ENCODE measurements around the gene CAPN11.

DNA sequence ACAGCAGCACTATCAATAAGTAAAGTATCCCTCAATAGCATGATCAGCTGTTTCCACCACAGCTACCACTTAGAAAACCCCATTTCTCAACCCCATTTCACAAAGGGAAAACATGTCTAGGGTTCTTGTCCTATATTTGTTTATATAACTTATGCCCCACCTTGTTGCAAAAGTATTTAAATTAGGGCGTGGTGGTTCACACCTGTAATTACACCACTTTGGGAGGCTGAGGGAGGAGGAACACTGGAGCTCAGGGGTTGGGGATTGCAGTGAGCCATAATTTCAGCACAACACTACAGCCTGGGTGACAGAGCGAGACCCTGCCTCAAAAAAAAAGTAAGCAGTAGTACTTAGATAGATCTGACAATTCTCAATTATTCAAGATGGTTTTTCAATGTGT is 35.1 kb upstream of the CAPN11 start:
- TF ChIP-seq POLR2A (IDR thresholded peaks at IDR 0.05) (no peak), CTCF (IDR thresholded peaks at IDR 0.05) (no peak)
